ENCODE data around the gene UPK1A. TPM values are rescaled to one million over a fixed set of nuclear protein-coding genes. Genes with fewer than 3 reads are reported as not detected.

UPK1A gene
- total and polyA plus RNA-seq, 9 of the 15 experiments (the other 6 are each of a cell fraction or from before 2014, with no cell fraction given), result 0.06 to 0.13 TPM; not detected in 7

DNA sequence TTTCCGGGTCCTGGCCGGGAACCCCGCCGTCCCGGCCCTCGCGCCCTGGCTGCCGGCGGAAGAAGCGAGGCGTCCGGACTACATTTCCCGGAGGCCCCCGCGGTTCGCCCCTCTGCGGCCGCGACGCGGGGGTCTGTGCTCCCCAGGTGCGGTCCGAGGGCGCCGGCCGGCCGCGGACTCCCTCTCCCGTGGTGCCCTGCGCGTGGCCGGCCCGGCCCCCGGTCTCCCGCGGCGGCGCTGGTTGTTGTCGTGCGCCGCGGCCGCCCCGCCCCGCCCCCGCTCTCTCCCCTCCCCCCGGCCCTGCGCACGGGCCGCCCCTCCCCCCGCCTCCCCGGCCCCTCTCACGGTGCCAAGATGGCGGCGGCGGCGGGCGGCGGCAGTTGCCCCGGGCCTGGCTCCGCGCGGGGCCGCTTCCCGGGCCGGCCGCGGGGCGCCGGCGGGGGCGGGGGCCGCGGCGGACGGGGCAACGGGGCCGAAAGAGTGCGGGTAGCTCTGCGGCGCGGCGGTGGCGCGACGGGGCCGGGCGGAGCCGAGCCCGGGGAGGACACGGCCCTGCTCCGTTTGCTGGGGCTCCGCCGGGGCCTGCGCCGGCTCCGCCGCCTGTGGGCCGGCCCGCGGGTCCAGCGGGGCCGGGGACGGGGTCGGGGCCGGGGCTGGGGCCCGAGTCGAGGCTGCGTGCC lies 51.5 kb downstream of the UPK1A start, which contains the start of gene KMT2B (continued):
- TF ChIP-seq U2AF1 (optimal IDR thresholded peaks at IDR 0.05; ENCODE audit: low read depth, low read length) (peak; percentile 12), SOX6 (IDR thresholded peaks at IDR 0.05) (no peak), GATA2 (CRISPR knock-in tag; IDR thresholded peaks at IDR 0.05) (no peak), CHCHD3 (CRISPR knock-in tag; IDR thresholded peaks at IDR 0.05) (no peak), TGIF2 (CRISPR knock-in tag; IDR thresholded peaks at IDR 0.05) (no peak), JUND (IDR thresholded peaks at IDR 0.05; ENCODE audit: borderline replicate concordance, low read depth, low read length) (no peak), JUND (tag; IDR thresholded peaks at IDR 0.05; ENCODE audit: borderline replicate concordance, low read depth, low read length) (no peak)
- TF ChIP-seq, protein P1, sequence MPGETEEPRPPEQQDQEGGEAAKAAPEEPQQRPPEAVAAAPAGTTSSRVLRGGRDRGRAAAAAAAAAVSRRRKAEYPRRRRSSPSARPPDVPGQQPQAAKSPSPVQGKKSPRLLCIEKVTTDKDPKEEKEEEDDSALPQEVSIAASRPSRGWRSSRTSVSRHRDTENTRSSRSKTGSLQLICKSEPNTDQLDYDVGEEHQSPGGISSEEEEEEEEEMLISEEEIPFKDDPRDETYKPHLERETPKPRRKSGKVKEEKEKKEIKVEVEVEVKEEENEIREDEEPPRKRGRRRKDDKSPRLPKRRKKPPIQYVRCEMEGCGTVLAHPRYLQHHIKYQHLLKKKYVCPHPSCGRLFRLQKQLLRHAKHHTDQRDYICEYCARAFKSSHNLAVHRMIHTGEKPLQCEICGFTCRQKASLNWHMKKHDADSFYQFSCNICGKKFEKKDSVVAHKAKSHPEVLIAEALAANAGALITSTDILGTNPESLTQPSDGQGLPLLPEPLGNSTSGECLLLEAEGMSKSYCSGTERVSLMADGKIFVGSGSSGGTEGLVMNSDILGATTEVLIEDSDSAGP (CRISPR knock-in tag; IDR thresholded peaks at IDR 0.05), result no peak
- TF ChIP-seq, protein P2, sequence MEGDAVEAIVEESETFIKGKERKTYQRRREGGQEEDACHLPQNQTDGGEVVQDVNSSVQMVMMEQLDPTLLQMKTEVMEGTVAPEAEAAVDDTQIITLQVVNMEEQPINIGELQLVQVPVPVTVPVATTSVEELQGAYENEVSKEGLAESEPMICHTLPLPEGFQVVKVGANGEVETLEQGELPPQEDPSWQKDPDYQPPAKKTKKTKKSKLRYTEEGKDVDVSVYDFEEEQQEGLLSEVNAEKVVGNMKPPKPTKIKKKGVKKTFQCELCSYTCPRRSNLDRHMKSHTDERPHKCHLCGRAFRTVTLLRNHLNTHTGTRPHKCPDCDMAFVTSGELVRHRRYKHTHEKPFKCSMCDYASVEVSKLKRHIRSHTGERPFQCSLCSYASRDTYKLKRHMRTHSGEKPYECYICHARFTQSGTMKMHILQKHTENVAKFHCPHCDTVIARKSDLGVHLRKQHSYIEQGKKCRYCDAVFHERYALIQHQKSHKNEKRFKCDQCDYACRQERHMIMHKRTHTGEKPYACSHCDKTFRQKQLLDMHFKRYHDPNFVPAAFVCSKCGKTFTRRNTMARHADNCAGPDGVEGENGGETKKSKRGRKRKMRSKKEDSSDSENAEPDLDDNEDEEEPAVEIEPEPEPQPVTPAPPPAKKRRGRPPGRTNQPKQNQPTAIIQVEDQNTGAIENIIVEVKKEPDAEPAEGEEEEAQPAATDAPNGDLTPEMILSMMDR (IDR thresholded peaks at IDR 0.05 in 2 of 3, conservative IDR thresholded peaks at IDR 0.05 in 1 of 3; ENCODE audit: insufficient read depth in 2 of 3, low read depth in 1 of 3, low read length in 3 of 3), result no peak
- TF ChIP-seq, protein P3, sequence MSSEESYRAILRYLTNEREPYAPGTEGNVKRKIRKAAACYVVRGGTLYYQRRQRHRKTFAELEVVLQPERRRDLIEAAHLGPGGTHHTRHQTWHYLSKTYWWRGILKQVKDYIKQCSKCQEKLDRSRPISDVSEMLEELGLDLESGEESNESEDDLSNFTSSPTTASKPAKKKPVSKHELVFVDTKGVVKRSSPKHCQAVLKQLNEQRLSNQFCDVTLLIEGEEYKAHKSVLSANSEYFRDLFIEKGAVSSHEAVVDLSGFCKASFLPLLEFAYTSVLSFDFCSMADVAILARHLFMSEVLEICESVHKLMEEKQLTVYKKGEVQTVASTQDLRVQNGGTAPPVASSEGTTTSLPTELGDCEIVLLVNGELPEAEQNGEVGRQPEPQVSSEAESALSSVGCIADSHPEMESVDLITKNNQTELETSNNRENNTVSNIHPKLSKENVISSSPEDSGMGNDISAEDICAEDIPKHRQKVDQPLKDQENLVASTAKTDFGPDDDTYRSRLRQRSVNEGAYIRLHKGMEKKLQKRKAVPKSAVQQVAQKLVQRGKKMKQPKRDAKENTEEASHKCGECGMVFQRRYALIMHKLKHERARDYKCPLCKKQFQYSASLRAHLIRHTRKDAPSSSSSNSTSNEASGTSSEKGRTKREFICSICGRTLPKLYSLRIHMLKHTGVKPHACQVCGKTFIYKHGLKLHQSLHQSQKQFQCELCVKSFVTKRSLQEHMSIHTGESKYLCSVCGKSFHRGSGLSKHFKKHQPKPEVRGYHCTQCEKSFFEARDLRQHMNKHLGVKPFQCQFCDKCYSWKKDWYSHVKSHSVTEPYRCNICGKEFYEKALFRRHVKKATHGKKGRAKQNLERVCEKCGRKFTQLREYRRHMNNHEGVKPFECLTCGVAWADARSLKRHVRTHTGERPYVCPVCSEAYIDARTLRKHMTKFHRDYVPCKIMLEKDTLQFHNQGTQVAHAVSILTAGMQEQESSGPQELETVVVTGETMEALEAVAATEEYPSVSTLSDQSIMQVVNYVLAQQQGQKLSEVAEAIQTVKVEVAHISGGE (CRISPR knock-in tag; IDR thresholded peaks at IDR 0.05), result peak in 1 of 3 experiments; percentile 93; a peak in 2 of 6 replicates

All from K562 (cell line).